Liver (tissue), 9 donors: ENCODE measurements around the gene PNKD. TPM values are rescaled to one million over a fixed set of nuclear protein-coding genes. Genes with fewer than 3 reads are reported as not detected.

Experiments used
- DNase-seq: peaks from one replicate; pipeline ENCODE4 v3.0.0-alpha.2; 2017; ENCODE audit warnings: low spot score
- H3K27ac ChIP-seq, 2 donors: one replicate each; pipeline ENCODE4 v1.7.0; 2013; ENCODE audit warnings: inconsistent platforms in 2 of 2, low read length in 2 of 2, control low read depth in 1 of 2, low read depth in 1 of 2, mild to moderate bottlenecking in 1 of 2
- H3K27me3 ChIP-seq, 4 donors: one replicate each; pipeline versions ENCODE4 v1.6.1 to v1.7.0; 2013; ENCODE audit warnings: low read length in 3 of 4, inconsistent platforms in 1 of 4, mild to moderate bottlenecking in 1 of 4, moderate library complexity in 1 of 4; ENCODE audit not compliant: control insufficient read depth in 4 of 4, insufficient read depth in 4 of 4
- H3K36me3 ChIP-seq, 4 donors: one replicate each; pipeline versions ENCODE4 v1.6.1 to v1.7.0; 2013; ENCODE audit warnings: low read length in 3 of 4, mild to moderate bottlenecking in 3 of 4, low read depth in 1 of 4, moderate library complexity in 1 of 4; ENCODE audit not compliant: control insufficient read depth in 4 of 4, insufficient read depth in 3 of 4
- H3K4me1 ChIP-seq, 4 donors: one replicate each; pipeline versions ENCODE4 v1.6.1 to v1.7.0; 2013; ENCODE audit warnings: low read length in 3 of 4, mild to moderate bottlenecking in 3 of 4, moderate library complexity in 1 of 4; ENCODE audit not compliant: control insufficient read depth in 4 of 4, insufficient read depth in 4 of 4
- H3K4me3 ChIP-seq, 3 donors: one replicate each; pipeline versions ENCODE4 v1.6.1 to v1.7.0; 2013; ENCODE audit warnings: low read length in 3 of 3, control low read depth in 1 of 3, low read depth in 1 of 3, mild to moderate bottlenecking in 1 of 3
- H3K9ac ChIP-seq, 2 donors: one replicate each; pipeline ENCODE4 v1.7.0; 2013; ENCODE audit warnings: low read length in 2 of 2, mild to moderate bottlenecking in 2 of 2, moderate library complexity in 2 of 2, control low read depth in 1 of 2, low read depth in 1 of 2
- H3K9me3 ChIP-seq, 4 donors: one replicate each; pipeline versions ENCODE4 v1.6.1 to v1.7.0; 2013; ENCODE audit warnings: low read length in 3 of 4; ENCODE audit not compliant: control insufficient read depth in 4 of 4
- ATF3 ChIP-seq: IDR thresholded peaks from 2 replicates; pipeline ENCODE4 v1.6.1; 2016; ENCODE audit warnings: antibody characterized with exemption
- CTCF ChIP-seq: fragments of 150-350 bp; IDR thresholded peaks from 2 replicates; pipeline ENCODE4 v1.5.1; 2017; ENCODE audit warnings: improper control_type of control experiment, low read depth, low read length; ENCODE audit not compliant: missing input control
- EGR1 ChIP-seq, 2 donors: IDR thresholded peaks; 2 replicates each; pipeline ENCODE4 v1.6.1; 2016 to 2018; ENCODE audit warnings: antibody characterized with exemption in 2 of 2, low read depth in 2 of 2
- FOXA1 ChIP-seq: IDR thresholded peaks from 2 replicates; pipeline ENCODE4 v1.6.1; 2016; ENCODE audit warnings: antibody characterized with exemption
- FOXA2 ChIP-seq: IDR thresholded peaks from 2 replicates; pipeline ENCODE4 v1.6.1; 2016; ENCODE audit warnings: antibody characterized with exemption
- GABPA ChIP-seq, 2 donors: IDR thresholded peaks in 1 of 2; conservative IDR thresholded peaks in 1 of 2; 2 replicates each; pipeline ENCODE4 v1.6.1; 2016; ENCODE audit warnings: antibody characterized with exemption in 2 of 2, mild to moderate bottlenecking in 1 of 2, moderate library complexity in 1 of 2
- HNF4A ChIP-seq, 2 donors: conservative IDR thresholded peaks; 2 replicates each; pipeline ENCODE4 v1.6.1; 2016; ENCODE audit warnings: antibody characterized with exemption in 2 of 2, mild to moderate bottlenecking in 2 of 2
- HNF4G ChIP-seq: IDR thresholded peaks from 2 replicates; pipeline ENCODE4 v1.6.1; 2016; ENCODE audit warnings: antibody characterized with exemption
- JUND ChIP-seq, 2 donors: IDR thresholded peaks; 2 replicates each; pipeline ENCODE4 v1.6.1; 2016; ENCODE audit warnings: antibody characterized with exemption in 2 of 2
- MAX ChIP-seq: IDR thresholded peaks from 2 replicates; pipeline ENCODE4 v1.6.1; 2016; ENCODE audit warnings: antibody characterized with exemption
- NR2F2 ChIP-seq: IDR thresholded peaks from 2 replicates; pipeline ENCODE4 v1.6.1; 2016; ENCODE audit warnings: antibody characterized with exemption
- RAD21 ChIP-seq, 2 donors: IDR thresholded peaks; 2 replicates each; pipeline ENCODE4 v1.6.1; 2016; ENCODE audit warnings: antibody characterized with exemption in 2 of 2, mild to moderate bottlenecking in 2 of 2
- REST ChIP-seq: IDR thresholded peaks from 2 replicates; pipeline ENCODE4 v1.6.1; 2016; ENCODE audit warnings: antibody characterized with exemption, mild to moderate bottlenecking
- RXRA ChIP-seq, 2 donors: IDR thresholded peaks; 2 replicates each; pipeline ENCODE4 v1.6.1; 2017 to 2018; ENCODE audit warnings: antibody characterized with exemption in 2 of 2, mild to moderate bottlenecking in 1 of 2
- SP1 ChIP-seq: IDR thresholded peaks from 2 replicates; pipeline ENCODE4 v1.6.1; 2018; ENCODE audit warnings: antibody characterized with exemption, mild to moderate bottlenecking
- TAF1 ChIP-seq: conservative IDR thresholded peaks from 2 replicates; pipeline ENCODE4 v1.6.1; 2016; ENCODE audit warnings: antibody characterized with exemption, mild to moderate bottlenecking
- YY1 ChIP-seq: IDR thresholded peaks from 2 replicates; pipeline ENCODE4 v1.6.1; 2016; ENCODE audit warnings: antibody characterized with exemption, mild to moderate bottlenecking
- ZBTB33 ChIP-seq: IDR thresholded peaks from 2 replicates; pipeline ENCODE4 v1.6.1; 2016; ENCODE audit warnings: antibody characterized with exemption
- WGBS: extraction: QIAGEN DNeasy Blood & Tissue Kit; methylation state at CpG from one replicate; pipeline ENCODE4 v1.1.7; 2013; 5-methylcytosine and 5-hydroxymethylcytosine counted together
- polyA plus RNA-seq, 2 donors: library from polyadenylated mRNA; stranded (reverse) in 1 of 2; unstranded in 1 of 2; fragments of 200-250 nt in 1 of 2; fragments of >200 nt in 1 of 2; fragmentation: Nextera tagmentation in 1 of 2; extraction: Ambion mirVana in 1 of 2; gene quantifications; one replicate each; pipeline versions ENCODE4 v1.2.1 to v1.2.3, GENCODE V29; 2013 to 2015
- total RNA-seq, 2 donors: library from RNA; depleted of rRNA; stranded (reverse); fragments of >200 nt; gene quantifications; one replicate each; pipeline ENCODE4 v1.2.3, GENCODE V29; 2014
- donor health status: healthy.
- donor health status: healthy.
- donor health status: healthy.
- donor health status: healthy.
- donor health status: healthy.

PNKD gene
- total and polyA plus RNA-seq, 4 donors = 28.5 to 161 (median 94.9) TPM

GRCh38 chr2:218320704-218321336, 50.5 kb downstream of the PNKD start:
- H3K9ac ChIP-seq = no peak overlapping the region
- H3K4me3 ChIP-seq = no peak overlapping the region
- no peak for DNase-seq
- H3K4me1 ChIP-seq = peaks cover 3 to 23% (median 15%) of the 10 kb centered on the region in 4 donors
- H3K27ac ChIP-seq = no peak overlapping the region
- H3K9me3 ChIP-seq = no peaks in the 10 kb centered on the region
- 92% methylated on average over 3 of the region's 3 CpGs for WGBS
- H3K27me3 ChIP-seq = no peaks in the 10 kb centered on the region
- no peaks in the 10 kb centered on the region for H3K36me3 ChIP-seq
- TF ChIP-seq TAF1 (no peak), RAD21 (IDR thresholded peaks at IDR 0.05) (no peak), ZBTB33 (no peak), ATF3 (no peak), CTCF (no peak), HNF4A (conservative IDR thresholded peaks at IDR 0.05) (no peak), RXRA (IDR thresholded peaks at IDR 0.05) (no peak), NR2F2 (no peak), FOXA2 (no peak), EGR1 (IDR thresholded peaks at IDR 0.05; ENCODE audit: low read depth in 2 of 2) (no peak), YY1 (no peak), JUND (IDR thresholded peaks at IDR 0.05) (no peak), MAX (no peak), REST (no peak), SP1 (no peak), GABPA (IDR thresholded peaks at IDR 0.05 in 1 of 2, conservative IDR thresholded peaks at IDR 0.05 in 1 of 2) (no peak), HNF4G (no peak), FOXA1 (no peak)
